GM12872 (cell line): Measurements from ENCODE around the gene BFSP1.

Source experiments
- CTCF ChIP-seq: IDR thresholded peaks from 3 replicates; pipeline ENCODE4 v1.5.1; 2011; ENCODE audit warnings: low read depth, mild to moderate bottlenecking, low read length, moderate library complexity; ENCODE audit not compliant: insufficient read depth

Gene BFSP1

GRCh38 chr20:17507531-17507930 is 23.6 kb downstream of the BFSP1 start:
- TF ChIP-seq CTCF = no peak

GRCh38 chr20:17507032-17507431 is 24.1 kb downstream of the BFSP1 start:
- no peak for TF ChIP-seq CTCF

GRCh38 chr20:17505636-17506517 is 25.3 kb downstream of the BFSP1 start:
- TF ChIP-seq CTCF = no peak

GRCh38 chr20:17504898-17505635 is 26.1 kb downstream of the BFSP1 start:
- peak; percentile 50 for TF ChIP-seq CTCF

- TF ChIP-seq CTCF = no peak
These were observed 26.9 kb downstream of the BFSP1 start for GRCh38 chr20:17504066-17504897.

GRCh38 chr20:17503301-17504065 is 27.7 kb downstream of the BFSP1 start:
- no peak for TF ChIP-seq CTCF

- TF ChIP-seq CTCF = no peak
These were observed 29.1 kb downstream of the BFSP1 start for GRCh38 chr20:17502105-17502504.
